ENCODE data around the gene KCTD11.

DNA sequence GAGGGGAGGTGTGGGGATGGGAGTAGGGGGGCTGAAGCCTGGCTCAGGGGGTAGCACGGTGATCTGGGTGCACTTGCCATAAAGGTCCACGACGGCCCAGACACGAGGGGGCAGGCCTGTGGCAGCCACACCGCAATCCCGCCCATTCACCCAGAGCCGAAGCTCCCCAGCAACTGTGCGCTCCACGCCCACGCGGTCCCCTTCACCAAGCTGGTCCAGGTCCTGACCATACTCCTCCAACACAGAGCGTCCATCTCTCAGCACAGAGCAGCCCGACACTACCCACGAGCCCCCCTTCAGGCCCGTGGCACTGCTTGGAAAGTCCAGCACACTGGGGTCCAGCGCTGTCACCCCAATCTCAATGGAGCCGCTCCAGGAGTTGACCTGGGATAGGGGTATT is 24.5 kb upstream of the KCTD11 start:
- TF ChIP-seq CTCF (IDR thresholded peaks at IDR 0.05) = no peak
- TF ChIP-seq EZH2 (IDR thresholded peaks at IDR 0.05; ENCODE audit: borderline replicate concordance, insufficient read depth, low read depth, low read length, poor library complexity, severe bottlenecking) = no peak
